Skeletal muscle tissue (tissue), 4 donors: ENCODE data around the gene MBD3L5. TPM values are rescaled to one million over a fixed set of nuclear protein-coding genes. Genes with fewer than 3 reads are reported as not detected.
A peak's percentile ranks its signal among the peaks of the same experiment; 100 is the strongest.
"Not testable (repeated sequence)": the region's sequence is repeated elsewhere in the genome, so short reads cannot be mapped to it uniquely, and the experiment has no call there.

Experiments used
- H3K27ac ChIP-seq: one replicate; pipeline ENCODE4 v1.7.0; 2013; ENCODE audit warnings: mild to moderate bottlenecking, low read depth, low read length, inconsistent platforms
- H3K27me3 ChIP-seq, 3 donors: one replicate each; pipeline ENCODE4 v1.7.0; 2013; ENCODE audit warnings: low read length in 3 of 3; ENCODE audit not compliant: control insufficient read depth in 3 of 3, insufficient read depth in 3 of 3
- H3K36me3 ChIP-seq, 3 donors: one replicate each; pipeline ENCODE4 v1.7.0; 2013; ENCODE audit warnings: low read length in 3 of 3; ENCODE audit not compliant: control insufficient read depth in 3 of 3, insufficient read depth in 3 of 3
- H3K4me1 ChIP-seq, 3 donors: one replicate each; pipeline ENCODE4 v1.7.0; 2013; ENCODE audit warnings: low read length in 3 of 3, mild to moderate bottlenecking in 3 of 3; ENCODE audit not compliant: control insufficient read depth in 3 of 3, insufficient read depth in 3 of 3
- H3K4me3 ChIP-seq, 3 donors: one replicate each; pipeline ENCODE4 v1.7.0; 2013; ENCODE audit warnings: low read length in 3 of 3
- H3K9ac ChIP-seq, 3 donors: one replicate each; pipeline ENCODE4 v1.7.0; 2013; ENCODE audit warnings: low read length in 3 of 3, mild to moderate bottlenecking in 3 of 3, moderate library complexity in 2 of 3, low read depth in 1 of 3
- H3K9me3 ChIP-seq, 3 donors: one replicate each; pipeline ENCODE4 v1.7.0; 2013; ENCODE audit warnings: low read length in 3 of 3; ENCODE audit not compliant: control insufficient read depth in 3 of 3
- total RNA-seq: library from RNA; depleted of rRNA; stranded (reverse); fragments of >200 nt; gene quantifications from one replicate; pipeline ENCODE4 v1.2.3, GENCODE V29; 2014
- donor health status: Osteomylitis.

Gene MBD3L5
- total RNA-seq, 1 donor from 2014 or later = not detected

DNA sequence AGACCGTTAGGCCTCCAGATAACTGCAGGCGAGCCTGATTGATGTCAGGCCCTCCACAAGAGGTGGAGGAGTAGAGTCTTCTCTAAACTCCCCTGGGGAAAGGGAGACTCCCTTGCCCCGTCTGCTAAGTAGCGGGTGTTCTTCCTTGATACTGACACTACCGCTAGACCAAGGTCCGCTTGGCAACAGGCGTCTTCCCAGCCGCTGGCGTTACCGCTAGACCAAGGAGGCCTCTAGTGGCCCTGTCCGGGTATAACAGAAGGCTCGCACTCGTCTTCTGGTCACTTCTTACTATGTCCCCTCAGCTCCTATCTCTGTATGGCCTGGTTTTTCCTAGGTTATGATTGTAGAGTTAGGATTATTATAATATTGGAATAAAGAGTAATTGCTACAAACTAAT is 36.7 kb downstream of the MBD3L5 start:
- not testable (repeated sequence) for H3K9me3 ChIP-seq, H3K36me3 ChIP-seq, H3K4me3 ChIP-seq, H3K27ac ChIP-seq, H3K9ac ChIP-seq, H3K27me3 ChIP-seq
- H3K4me1 ChIP-seq = peaks cover 4 to 14% (median 7%) of the 10 kb centered on the region in 3 donors

DNA sequence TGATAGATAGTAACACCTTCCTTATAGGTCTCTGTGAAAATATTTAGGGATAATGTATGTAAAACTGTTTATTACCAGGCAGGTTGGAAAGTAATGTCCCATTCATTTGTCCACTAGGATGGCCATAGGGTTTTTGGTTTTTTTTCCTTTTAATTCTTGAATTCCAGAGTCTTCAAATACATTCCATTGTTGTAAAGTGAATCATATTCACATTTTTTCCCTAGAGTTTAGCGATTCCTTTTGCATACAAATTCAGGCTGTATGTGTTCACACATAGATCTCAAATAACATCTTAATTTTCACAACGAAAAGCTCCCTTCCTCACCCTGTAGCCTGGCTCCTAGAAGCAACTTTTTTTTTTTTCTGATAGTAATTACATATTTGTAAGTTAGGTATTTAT is 37.3 kb downstream of the MBD3L5 start:
- Histone ChIP-seq H3K36me3 (peaks cover 10 to 13% (median 12%) of the 10 kb centered on the region in 3 donors), H3K27me3 (no peaks in the 10 kb centered on the region), H3K9ac (no peak overlapping the region), H3K9me3 (no peaks in the 10 kb centered on the region), H3K4me3 (no peak overlapping the region), H3K4me1 (peaks cover 4 to 14% (median 7%) of the 10 kb centered on the region in 3 donors), H3K27ac (no peak overlapping the region)

GRCh38 chr19:7068599-7068998 is 38.2 kb downstream of the MBD3L5 start:
- Histone ChIP-seq H3K27ac (no peak overlapping the region), H3K27me3 (no peaks in the 10 kb centered on the region), H3K9me3 (no peaks in the 10 kb centered on the region), H3K9ac (no peak overlapping the region), H3K36me3 (peaks cover 16 to 21% (median 18%) of the 10 kb centered on the region in 3 donors), H3K4me1 (peaks cover 4 to 14% (median 7%) of the 10 kb centered on the region in 3 donors), H3K4me3 (peak overlapping the region; percentile 58 to 75 (median 60))

DNA sequence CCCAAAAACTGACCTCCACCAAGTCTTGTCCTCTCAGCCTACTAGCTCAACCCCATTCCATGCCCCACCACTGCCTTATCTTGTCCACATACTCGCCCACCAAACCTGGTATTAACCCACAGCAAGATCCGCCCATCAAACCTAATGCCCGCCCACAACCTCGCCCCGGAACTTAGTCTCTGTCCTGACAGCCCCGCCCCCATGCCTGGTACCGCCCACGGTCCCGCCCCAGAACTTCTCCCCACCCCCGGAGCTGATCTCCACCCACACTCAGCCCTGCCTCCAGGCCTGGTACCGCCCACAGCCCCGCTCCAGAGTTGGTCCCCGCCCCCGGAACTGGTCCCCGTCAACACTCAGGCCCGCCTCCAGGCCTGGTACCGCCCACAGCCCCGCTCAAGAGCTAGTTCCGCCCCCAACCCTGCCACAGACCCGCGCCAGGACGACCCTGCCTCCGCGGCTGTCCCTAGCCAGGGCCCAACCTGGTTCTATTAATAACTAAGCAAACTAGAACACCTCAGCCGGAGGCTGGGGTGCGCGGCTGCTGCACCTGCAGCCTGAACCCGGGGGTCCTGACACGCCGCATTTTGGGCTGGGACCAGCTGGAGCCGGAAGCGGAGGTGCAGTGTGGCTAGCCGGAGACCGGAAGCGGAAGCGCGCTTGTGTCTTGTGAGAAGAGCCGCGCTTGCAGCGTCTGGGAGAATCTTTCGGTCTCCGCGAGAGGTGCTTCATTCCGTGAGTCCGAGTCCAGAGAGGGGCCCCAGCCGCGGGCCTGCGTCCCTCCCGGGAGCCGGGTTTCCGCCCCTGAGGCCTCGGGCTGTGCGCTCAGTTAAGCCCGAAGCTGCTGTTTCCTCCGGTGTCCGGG is 38.9 kb downstream of the MBD3L5 start, which contains the start of gene ZNF557:
Gene ZNF557 (plus strand): TSS at position 662 of the 862 bp plus-strand sequence. CDS start 5,372 bp downstream, outside the sequence.
- H3K9ac ChIP-seq = peak within 1 kb of the TSS; percentile 87 to 93 (median 87)
- H3K27ac ChIP-seq = peak within 1 kb of the TSS; percentile 67
- H3K9me3 ChIP-seq = no peaks in the 10 kb centered on the region
- peak within 1 kb of the TSS; percentile 95 to 97 (median 96) for H3K4me3 ChIP-seq
- H3K27me3 ChIP-seq = no peaks in the 10 kb centered on the region
- peaks cover 4 to 14% (median 7%) of the 10 kb centered on the region in 3 donors for H3K4me1 ChIP-seq
- H3K36me3 ChIP-seq = peaks cover 20 to 24% (median 21%) of the 10 kb centered on the region in 3 donors

GRCh38 chr19:7069904-7070226 is 39.5 kb downstream of the MBD3L5 start:
- peaks cover 21 to 27% (median 27%) of the 10 kb centered on the region in 3 donors for H3K36me3 ChIP-seq
- H3K9me3 ChIP-seq = no peaks in the 10 kb centered on the region
- H3K9ac ChIP-seq = peak overlapping the region; percentile 87 to 93 (median 87)
- peaks cover 4 to 14% (median 7%) of the 10 kb centered on the region in 3 donors for H3K4me1 ChIP-seq
- peak overlapping the region; percentile 67 for H3K27ac ChIP-seq
- peak overlapping the region; percentile 95 to 97 (median 96) for H3K4me3 ChIP-seq
- no peaks in the 10 kb centered on the region for H3K27me3 ChIP-seq

DNA sequence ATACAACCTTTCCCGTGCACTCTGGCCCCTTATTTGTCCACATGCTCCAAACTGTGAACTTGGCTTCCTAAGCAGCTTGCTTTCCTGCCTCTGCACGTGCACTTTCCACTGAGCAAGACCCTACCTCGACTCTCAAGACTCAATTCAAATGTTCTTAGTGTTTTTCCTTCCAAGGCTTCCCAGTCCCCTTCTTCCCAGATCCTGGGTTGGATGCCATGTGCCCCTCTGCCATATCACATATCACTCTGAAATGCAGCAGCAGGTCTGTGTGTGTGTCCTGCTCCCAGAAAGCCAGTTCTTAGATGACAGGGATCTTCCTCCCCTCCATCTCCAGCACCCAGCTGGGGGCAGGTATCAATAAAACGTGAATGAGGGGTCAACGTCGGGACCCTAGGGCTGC is 42.2 kb downstream of the MBD3L5 start:
- Histone ChIP-seq H3K4me3 (no peak overlapping the region), H3K27ac (no peak overlapping the region), H3K9ac (no peak overlapping the region), H3K9me3 (peaks cover 2 to 10% (median 3%) of the 10 kb centered on the region in 3 donors), H3K27me3 (no peaks in the 10 kb centered on the region), H3K36me3 (peaks cover 48 to 54% (median 54%) of the 10 kb centered on the region in 3 donors), H3K4me1 (peaks cover 4 to 14% (median 7%) of the 10 kb centered on the region in 3 donors)

- Histone ChIP-seq H3K27ac (no peak overlapping the region), H3K9me3 (peaks cover 5 to 24% (median 11%) of the 10 kb centered on the region in 3 donors), H3K4me3 (no peak overlapping the region), H3K27me3 (no peaks in the 10 kb centered on the region), H3K4me1 (peaks cover 4 to 9% (median 7%) of the 10 kb centered on the region in 3 donors), H3K36me3 (peaks cover 63 to 75% (median 71%) of the 10 kb centered on the region in 3 donors), H3K9ac (no peak overlapping the region)
Measured at GRCh38 chr19:7074705-7075282, 44.4 kb downstream of the MBD3L5 start.

DNA sequence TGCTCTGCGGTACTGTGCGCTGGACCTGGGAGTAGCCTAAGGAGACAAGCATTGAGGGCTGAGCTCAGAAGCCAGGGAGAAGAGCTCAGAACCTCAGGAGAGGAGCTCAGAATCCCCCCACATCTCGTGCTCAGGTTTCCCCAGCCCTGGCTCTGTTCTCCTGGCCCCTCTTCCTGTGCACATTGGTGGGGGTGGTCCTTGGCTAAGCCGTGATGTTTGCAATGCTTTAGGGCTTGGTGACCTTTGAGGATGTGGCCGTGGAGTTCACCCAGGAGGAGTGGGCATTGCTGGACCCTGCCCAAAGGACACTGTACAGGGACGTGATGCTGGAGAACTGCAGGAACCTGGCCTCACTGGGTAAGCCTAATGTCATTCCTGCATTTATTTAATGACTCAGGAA is 45.8 kb downstream of the MBD3L5 start:
- H3K9ac ChIP-seq = no peak overlapping the region
- H3K27ac ChIP-seq = no peak overlapping the region
- no peaks in the 10 kb centered on the region for H3K4me1 ChIP-seq
- H3K27me3 ChIP-seq = no peaks in the 10 kb centered on the region
- no peak overlapping the region for H3K4me3 ChIP-seq
- H3K9me3 ChIP-seq = peaks cover 11 to 36% (median 22%) of the 10 kb centered on the region in 3 donors
- peaks cover 74 to 85% (median 79%) of the 10 kb centered on the region in 3 donors for H3K36me3 ChIP-seq

- Histone ChIP-seq H3K27ac (no peak overlapping the region), H3K9me3 (peaks cover 23 to 53% (median 35%) of the 10 kb centered on the region in 3 donors), H3K36me3 (peaks cover 80 to 94% (median 87%) of the 10 kb centered on the region in 3 donors), H3K27me3 (no peaks in the 10 kb centered on the region), H3K4me1 (no peaks in the 10 kb centered on the region), H3K9ac (no peak overlapping the region), H3K4me3 (no peak overlapping the region)
Measured at GRCh38 chr19:7078008-7078407, 47.6 kb downstream of the MBD3L5 start.
